ENCODE results near the gene EZR. TPM values are rescaled to one million over a fixed set of nuclear protein-coding genes. Genes with fewer than 3 reads are reported as not detected.

Gene EZR
- total RNA-seq, 1 donor from 2014 or later: 489 TPM

DNA sequence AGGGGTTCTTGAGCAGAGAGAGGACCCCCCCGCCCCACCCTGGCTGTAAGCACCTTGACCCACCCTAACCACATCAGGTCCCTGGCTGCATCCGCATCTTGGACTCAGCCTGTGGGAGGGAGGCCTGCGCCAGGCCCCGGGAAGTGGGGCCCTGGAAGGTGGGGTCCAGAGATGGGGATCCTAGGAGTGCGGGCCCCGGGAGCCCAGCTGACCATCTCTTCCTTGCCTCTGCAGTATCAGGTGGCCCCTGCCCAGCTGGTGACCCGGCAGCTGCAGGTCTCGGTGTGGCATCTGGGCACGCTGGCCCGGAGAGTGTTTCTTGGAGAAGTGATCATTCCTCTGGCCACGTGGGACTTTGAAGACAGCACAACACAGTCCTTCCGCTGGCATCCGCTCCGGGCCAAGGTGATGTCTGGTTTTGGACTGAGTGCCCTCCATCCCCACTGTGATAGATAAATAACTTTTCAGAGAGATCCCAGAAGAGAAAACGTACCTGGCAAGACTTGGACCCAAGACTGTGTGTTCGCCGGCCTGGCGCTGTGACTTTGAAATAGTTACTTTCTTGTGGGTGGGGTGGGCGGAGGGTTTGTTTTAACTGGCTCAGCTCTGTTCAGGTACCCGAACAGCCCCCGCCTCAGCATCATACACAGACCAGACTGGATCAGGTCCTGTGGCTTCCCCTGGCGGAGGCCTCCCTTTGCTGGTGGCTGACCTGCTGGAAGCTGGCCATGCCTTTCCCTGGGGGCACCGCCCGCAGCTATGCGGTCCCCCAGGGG, 62.0 kb downstream of the EZR start:
- H3K36me3 Mint-ChIP-seq (ENCODE audit: low read depth): no peaks in the 10 kb centered on the region

DNA sequence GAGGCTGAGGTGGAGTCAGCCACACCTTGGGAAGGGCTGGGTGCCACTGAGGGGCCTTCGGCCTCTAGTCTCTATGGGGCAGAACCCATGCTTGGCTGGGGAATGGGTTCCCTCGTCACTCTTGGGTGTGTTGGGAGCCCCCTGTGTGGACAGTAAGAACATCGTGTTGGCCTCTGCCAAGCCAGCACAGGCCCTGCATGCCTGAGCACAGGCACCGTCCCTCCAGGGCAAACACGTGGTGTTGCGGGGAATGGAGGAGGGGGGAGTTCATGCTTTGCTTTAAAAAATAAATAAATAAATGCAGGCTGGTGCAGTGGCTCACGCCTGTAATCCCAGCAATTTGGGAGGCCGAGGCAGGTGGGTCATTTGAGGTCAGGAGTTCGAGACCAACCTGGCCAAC, 63.0 kb downstream of the EZR start:
- Mint-ChIP-seq H3K27me3 (no peaks in the 10 kb centered on the region), H3K4me1 (peaks cover 7% of the 10 kb centered on the region), H3K36me3 (ENCODE audit: low read depth) (no peaks in the 10 kb centered on the region), H3K27ac (no peak overlapping the region), H3K9me3 (no peaks in the 10 kb centered on the region), H3K4me3 (no peak overlapping the region)
- intact Hi-C loops (cut with micrococcal nuclease): no loop called here
- POLR2A ChIA-PET: no interaction called here
- TF ChIP-seq, protein P1, sequence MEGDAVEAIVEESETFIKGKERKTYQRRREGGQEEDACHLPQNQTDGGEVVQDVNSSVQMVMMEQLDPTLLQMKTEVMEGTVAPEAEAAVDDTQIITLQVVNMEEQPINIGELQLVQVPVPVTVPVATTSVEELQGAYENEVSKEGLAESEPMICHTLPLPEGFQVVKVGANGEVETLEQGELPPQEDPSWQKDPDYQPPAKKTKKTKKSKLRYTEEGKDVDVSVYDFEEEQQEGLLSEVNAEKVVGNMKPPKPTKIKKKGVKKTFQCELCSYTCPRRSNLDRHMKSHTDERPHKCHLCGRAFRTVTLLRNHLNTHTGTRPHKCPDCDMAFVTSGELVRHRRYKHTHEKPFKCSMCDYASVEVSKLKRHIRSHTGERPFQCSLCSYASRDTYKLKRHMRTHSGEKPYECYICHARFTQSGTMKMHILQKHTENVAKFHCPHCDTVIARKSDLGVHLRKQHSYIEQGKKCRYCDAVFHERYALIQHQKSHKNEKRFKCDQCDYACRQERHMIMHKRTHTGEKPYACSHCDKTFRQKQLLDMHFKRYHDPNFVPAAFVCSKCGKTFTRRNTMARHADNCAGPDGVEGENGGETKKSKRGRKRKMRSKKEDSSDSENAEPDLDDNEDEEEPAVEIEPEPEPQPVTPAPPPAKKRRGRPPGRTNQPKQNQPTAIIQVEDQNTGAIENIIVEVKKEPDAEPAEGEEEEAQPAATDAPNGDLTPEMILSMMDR (IDR thresholded peaks at IDR 0.05): no peak
- CTCF ChIA-PET: interaction anchor here (0.6 to 1.2 kb wide), 2 partner anchors 10 to 36 kb away, joined by 3 to 5 read pairs; no protein-coding TSS in a partner anchor
- no peak for ATAC-seq (ENCODE audit: low read depth)
- DNase-seq: no peak

More for the DNA sequence above, 62.0 kb downstream of the EZR start:
- intact Hi-C loops (cut with micrococcal nuclease): no loop called here
- Mint-ChIP-seq H3K9me3 (no peaks in the 10 kb centered on the region), H3K4me3 (no peak overlapping the region), H3K27me3 (no peaks in the 10 kb centered on the region), H3K4me1 (peaks cover 7% of the 10 kb centered on the region), H3K27ac (no peak overlapping the region)
- no peak for ATAC-seq (ENCODE audit: low read depth)
- ChIA-PET POLR2A (no interaction called here), CTCF (no interaction called here)
- no peak for DNase-seq
- TF ChIP-seq, protein P1 (IDR thresholded peaks at IDR 0.05): no peak

DNA sequence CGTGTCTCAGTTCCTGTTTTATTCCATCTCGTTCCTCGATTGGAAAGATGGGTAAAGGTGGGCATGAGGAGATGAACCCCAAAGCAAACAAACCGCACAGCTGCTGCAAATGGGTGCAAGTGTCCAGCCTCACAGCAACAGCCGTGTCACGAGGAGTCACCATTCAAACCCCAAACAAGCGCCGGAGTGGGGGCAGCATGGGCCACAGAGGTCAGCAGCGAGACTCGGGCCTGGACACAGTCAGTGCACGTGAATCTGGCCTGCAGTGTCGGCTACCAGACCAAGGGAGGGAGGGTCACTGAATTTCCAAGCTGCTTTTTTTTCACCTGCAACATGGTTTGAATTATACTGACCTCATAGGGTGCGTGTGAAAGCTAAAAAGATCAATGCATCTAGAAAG, 63.5 kb downstream of the EZR start:
- TF ChIP-seq, protein P1 (IDR thresholded peaks at IDR 0.05): no peak
- Mint-ChIP-seq H3K36me3 (ENCODE audit: low read depth) (no peaks in the 10 kb centered on the region), H3K27ac (no peak overlapping the region), H3K4me1 (peaks cover 7% of the 10 kb centered on the region), H3K27me3 (no peaks in the 10 kb centered on the region), H3K4me3 (no peak overlapping the region), H3K9me3 (no peaks in the 10 kb centered on the region)
- ChIA-PET POLR2A (no interaction called here), CTCF (interaction anchor here (1.2 kb wide), 1 partner anchor 10 kb away, joined by 5 read pairs; no protein-coding TSS in a partner anchor)
- DNase-seq: no peak
- intact Hi-C loops (cut with micrococcal nuclease): no loop called here
- no peak for ATAC-seq (ENCODE audit: low read depth)

DNA sequence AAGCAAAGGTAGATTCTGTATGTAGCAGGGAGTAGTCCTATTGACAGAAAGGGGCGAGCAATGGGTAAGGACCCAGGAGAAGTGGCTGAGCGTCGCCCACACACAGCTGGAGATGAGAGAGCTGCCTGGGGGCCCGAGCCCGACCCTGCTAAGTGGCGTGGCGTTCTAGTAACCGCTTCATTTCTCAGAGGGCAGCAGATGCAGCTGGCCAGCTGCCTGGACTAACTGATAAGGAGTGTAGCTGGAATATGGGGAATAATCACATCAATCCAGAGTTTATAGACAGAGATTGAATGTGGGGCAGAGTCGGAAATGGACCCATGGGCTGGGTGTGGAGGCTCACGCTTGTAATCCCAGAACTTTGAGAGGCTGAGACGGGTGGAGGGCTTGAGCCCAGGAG, 64.4 kb downstream of the EZR start:
- Mint-ChIP-seq H3K4me1 (peaks cover 7% of the 10 kb centered on the region), H3K36me3 (ENCODE audit: low read depth) (no peaks in the 10 kb centered on the region), H3K9me3 (no peaks in the 10 kb centered on the region), H3K27ac (no peak overlapping the region), H3K4me3 (no peak overlapping the region), H3K27me3 (no peaks in the 10 kb centered on the region)
- intact Hi-C loops (cut with micrococcal nuclease): no loop called here
- no peak for ATAC-seq (ENCODE audit: low read depth)
- POLR2A ChIA-PET: no interaction called here
- TF ChIP-seq, protein P1 (IDR thresholded peaks at IDR 0.05): no peak
- CTCF ChIA-PET: no interaction called here
- DNase-seq: no peak

DNA sequence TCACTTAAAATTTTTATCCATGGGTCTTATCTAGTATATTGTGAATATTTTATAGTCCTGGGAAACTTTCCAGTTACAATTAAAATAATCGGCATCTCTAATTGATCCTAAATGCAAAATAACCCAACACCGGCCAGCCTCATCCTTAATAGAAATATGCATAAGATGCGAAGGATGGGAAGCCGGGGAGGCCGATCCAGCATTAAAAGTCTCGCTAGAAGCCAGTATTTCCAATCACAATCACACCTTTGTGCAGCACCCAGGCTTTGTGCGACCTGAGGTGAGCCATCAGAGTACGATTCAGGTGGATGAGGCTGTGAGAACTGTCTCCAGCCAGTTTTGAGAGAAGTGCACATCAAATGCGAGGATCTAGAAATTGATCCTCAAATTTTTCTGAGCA, 65.4 kb downstream of the EZR start:
- no peak overlapping the region for H3K27ac Mint-ChIP-seq
- CTCF ChIA-PET: no interaction called here
- POLR2A ChIA-PET: interaction anchor here (0.7 kb wide), 1 partner anchor 1125 kb away, joined by 6 read pairs; no protein-coding TSS in a partner anchor
- ATAC-seq (ENCODE audit: low read depth) (no peak), DNase-seq (no peak)
- TF ChIP-seq, protein P1 (IDR thresholded peaks at IDR 0.05): no peak
- no peaks in the 10 kb centered on the region for H3K36me3 Mint-ChIP-seq (ENCODE audit: low read depth)
- H3K9me3 Mint-ChIP-seq: no peaks in the 10 kb centered on the region
- peaks cover 7% of the 10 kb centered on the region for H3K4me1 Mint-ChIP-seq
- H3K27me3 Mint-ChIP-seq: no peaks in the 10 kb centered on the region
- H3K4me3 Mint-ChIP-seq: no peak overlapping the region
- intact Hi-C loops (cut with micrococcal nuclease): loop anchor here (2.0 kb wide), 1 partner anchor 37 kb away; no protein-coding TSS in a partner anchor
